Lower lobe of right lung (tissue), 2 donors: Measurements from ENCODE around the gene AOAH. TPM values are rescaled to one million over a fixed set of nuclear protein-coding genes. Genes with fewer than 3 reads are reported as not detected.

Experiments used
- ATAC-seq, 2 donors: fragments of 200-7000 bp; cut with Tn5 transposase; one replicate each; pipeline ENCODE4 v1.9.1; 2020 to 2022; ENCODE audit warnings: mild to moderate bottlenecking in 2 of 2, moderate library complexity in 2 of 2
- DNase-seq: peaks from one replicate; pipeline ENCODE4 v3.0.0-alpha.2; 2020
- H3K27ac ChIP-seq: fragments of 200-600 bp; one replicate; pipeline ENCODE4 v1.8.0; 2022
- H3K27me3 ChIP-seq: fragments of 200-600 bp; one replicate; pipeline ENCODE4 v1.8.0; 2022; ENCODE audit warnings: low read depth
- H3K36me3 ChIP-seq: fragments of 200-600 bp; one replicate; pipeline ENCODE4 v1.8.0; 2022; ENCODE audit warnings: mild to moderate bottlenecking
- H3K4me1 ChIP-seq: fragments of 200-600 bp; one replicate; pipeline ENCODE4 v1.8.0; 2022
- H3K4me3 ChIP-seq: fragments of 200-600 bp; one replicate; pipeline ENCODE4 v1.8.0; 2022; ENCODE audit warnings: mild to moderate bottlenecking
- H3K9me3 ChIP-seq: fragments of 200-600 bp; one replicate; pipeline ENCODE4 v1.8.0; 2022
- intact Hi-C: fragments of 100-400 bp; cut with DNase I; formaldehyde crosslinking; loops from one replicate; pipeline ENCODE4 v1.11.0; 2022
- total RNA-seq: library from RNA; stranded (reverse); fragmentation: NEBNext Ultra II Directional; extraction: Animal tissue kit (Norgen Biotek cat#: 25700); gene quantifications from one replicate; pipeline ENCODE4 v1.2.1, GENCODE V29; 2021
- TF ChIP-seq, protein P1 (sequence below): fragments of 200-600 bp; IDR thresholded peaks from one replicate; pipeline ENCODE4 v1.8.0; 2022; ENCODE audit warnings: antibody characterized with exemption, mild to moderate bottlenecking
- donor health status: DM: no; HTN: yes; CAD: no; lungs with severe emphysema.

Gene AOAH
- total RNA-seq, 1 donor from 2014 or later, result 29.2 TPM

DNA sequence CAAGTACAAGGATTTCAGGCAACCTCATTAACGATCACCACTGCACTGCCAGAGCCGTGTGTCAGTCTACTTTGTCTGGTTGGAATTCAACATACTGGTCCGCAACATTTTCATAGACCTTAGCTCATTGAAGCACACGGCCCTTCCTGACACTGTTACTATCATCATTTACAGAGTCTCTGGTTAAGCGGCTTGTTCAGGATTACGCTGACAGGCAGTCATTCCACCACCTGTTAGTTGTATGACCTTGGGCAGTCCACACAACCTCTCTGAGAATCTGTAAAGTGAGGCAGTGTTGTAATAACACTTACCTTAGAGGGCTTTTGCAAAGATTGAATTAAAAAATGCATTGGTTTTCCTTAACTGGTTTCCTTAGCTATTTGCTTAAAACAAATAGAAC is 112.6 kb downstream of the AOAH start:
- no peaks in the 10 kb centered on the region for H3K9me3 ChIP-seq
- DNase-seq, result no peak
- no peaks in the 10 kb centered on the region for H3K27me3 ChIP-seq
- TF ChIP-seq, protein P1, sequence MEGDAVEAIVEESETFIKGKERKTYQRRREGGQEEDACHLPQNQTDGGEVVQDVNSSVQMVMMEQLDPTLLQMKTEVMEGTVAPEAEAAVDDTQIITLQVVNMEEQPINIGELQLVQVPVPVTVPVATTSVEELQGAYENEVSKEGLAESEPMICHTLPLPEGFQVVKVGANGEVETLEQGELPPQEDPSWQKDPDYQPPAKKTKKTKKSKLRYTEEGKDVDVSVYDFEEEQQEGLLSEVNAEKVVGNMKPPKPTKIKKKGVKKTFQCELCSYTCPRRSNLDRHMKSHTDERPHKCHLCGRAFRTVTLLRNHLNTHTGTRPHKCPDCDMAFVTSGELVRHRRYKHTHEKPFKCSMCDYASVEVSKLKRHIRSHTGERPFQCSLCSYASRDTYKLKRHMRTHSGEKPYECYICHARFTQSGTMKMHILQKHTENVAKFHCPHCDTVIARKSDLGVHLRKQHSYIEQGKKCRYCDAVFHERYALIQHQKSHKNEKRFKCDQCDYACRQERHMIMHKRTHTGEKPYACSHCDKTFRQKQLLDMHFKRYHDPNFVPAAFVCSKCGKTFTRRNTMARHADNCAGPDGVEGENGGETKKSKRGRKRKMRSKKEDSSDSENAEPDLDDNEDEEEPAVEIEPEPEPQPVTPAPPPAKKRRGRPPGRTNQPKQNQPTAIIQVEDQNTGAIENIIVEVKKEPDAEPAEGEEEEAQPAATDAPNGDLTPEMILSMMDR, result no peak
- peak in 1 of 2 donors; percentile 17 for ATAC-seq
- intact Hi-C loops, result no loop called here
- H3K4me3 ChIP-seq, result no peak overlapping the region
- no peaks in the 10 kb centered on the region for H3K36me3 ChIP-seq
- no peak overlapping the region for H3K27ac ChIP-seq
- H3K4me1 ChIP-seq, result peaks cover 7% of the 10 kb centered on the region

DNA sequence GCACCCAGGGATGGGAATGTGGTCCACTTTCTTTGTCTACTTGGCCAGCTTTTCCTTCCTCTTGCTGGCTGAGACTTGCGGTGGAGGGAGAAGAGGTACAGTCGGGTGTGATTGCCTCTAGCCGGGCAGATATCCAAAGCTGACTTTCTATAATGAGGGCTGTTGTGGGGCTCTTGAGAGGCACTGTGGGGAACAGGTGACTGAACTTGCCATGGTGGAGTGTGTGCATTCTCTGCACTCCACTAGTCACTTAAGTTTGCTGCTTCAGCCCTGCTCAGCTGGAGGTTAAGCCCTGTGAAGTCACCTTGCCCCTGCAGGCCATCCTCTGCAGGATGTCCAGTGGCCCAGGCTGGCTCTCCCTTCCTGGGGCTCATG is 116.6 kb downstream of the AOAH start:
- intact Hi-C loops, result no loop called here
- no peak overlapping the region for H3K27ac ChIP-seq
- no peaks in the 10 kb centered on the region for H3K4me1 ChIP-seq
- H3K36me3 ChIP-seq, result no peaks in the 10 kb centered on the region
- DNase-seq (peak; percentile 64), ATAC-seq (peak; percentile 95 to 97)
- H3K27me3 ChIP-seq, result no peaks in the 10 kb centered on the region
- H3K4me3 ChIP-seq, result no peak overlapping the region
- no peaks in the 10 kb centered on the region for H3K9me3 ChIP-seq
- TF ChIP-seq, protein P1, result no peak

GRCh38 chr7:36606976-36607720 is 117.1 kb downstream of the AOAH start:
- no peak overlapping the region for H3K27ac ChIP-seq
- no peak for DNase-seq
- H3K4me1 ChIP-seq, result no peaks in the 10 kb centered on the region
- TF ChIP-seq, protein P1, result no peak
- no peaks in the 10 kb centered on the region for H3K27me3 ChIP-seq
- H3K4me3 ChIP-seq, result no peak overlapping the region
- peak in 1 of 2 donors; percentile 17 for ATAC-seq
- intact Hi-C loops, result no loop called here
- H3K36me3 ChIP-seq, result no peaks in the 10 kb centered on the region
- no peaks in the 10 kb centered on the region for H3K9me3 ChIP-seq

- no peak overlapping the region for H3K4me3 ChIP-seq
- H3K9me3 ChIP-seq, result no peaks in the 10 kb centered on the region
- H3K4me1 ChIP-seq, result no peaks in the 10 kb centered on the region
- H3K27ac ChIP-seq, result no peak overlapping the region
- ATAC-seq (no peak), DNase-seq (no peak)
- no peaks in the 10 kb centered on the region for H3K27me3 ChIP-seq
- H3K36me3 ChIP-seq, result no peaks in the 10 kb centered on the region
- TF ChIP-seq, protein P1, result no peak
- intact Hi-C loops, result no loop called here
Measured at GRCh38 chr7:36606153-36606975, 117.9 kb downstream of the AOAH start.

GRCh38 chr7:36605261-36606051 is 118.8 kb downstream of the AOAH start:
- intact Hi-C loops, result no loop called here
- no peak for ATAC-seq
- Histone ChIP-seq H3K9me3 (no peaks in the 10 kb centered on the region), H3K27me3 (no peaks in the 10 kb centered on the region), H3K36me3 (no peaks in the 10 kb centered on the region), H3K27ac (no peak overlapping the region), H3K4me3 (no peak overlapping the region), H3K4me1 (peaks cover 8% of the 10 kb centered on the region)
- no peak for DNase-seq
- TF ChIP-seq, protein P1, result no peak
